SK-MEL-5 (cell line): ENCODE results near the gene AGMAT. TPM values are rescaled to one million over a fixed set of nuclear protein-coding genes. Genes with fewer than 3 reads are reported as not detected.
A peak's percentile ranks its signal among the peaks of the same experiment; 100 is the strongest.

Source experiments
- DNase-seq: peaks from one replicate; pipeline ENCODE4 v3.0.0-alpha.2; 2016; ENCODE audit warnings: low read depth, low spot score
- in situ Hi-C: cut with HindIII; loops from 2 replicates; pipeline ENCODE4 v1.10.0; 2016; ENCODE audit warnings: low sequenced_read_pairs, high pct_unique_total_duplicates, low pct_unique_long_range_greater_than_20kb
- polyA plus RNA-seq, 2 experiments: library from polyadenylated mRNA; depleted of rRNA; stranded (reverse); fragments of >200 nt; gene quantifications; 2 replicates each; pipeline ENCODE4 v1.2.3, GENCODE V29; 2015
- total RNA-seq: library from RNA; depleted of rRNA; stranded (reverse); fragments of >200 nt; shearing (Covaris generic); gene quantifications from 2 replicates; pipeline ENCODE4 v1.2.3, GENCODE V29; 2014; rRNA removed

Gene AGMAT
- total RNA-seq, result 0.05 TPM in 1 of 2 replicates, not detected in the other
- not detected in 2 replicates for polyA plus RNA-seq (2015; cell fraction: cytosol; rRNA removed)
- 0.11 TPM in 1 of 2 replicates, not detected in the other for polyA plus RNA-seq (2015; cell fraction: nucleus; rRNA removed)

GRCh38 chr1:15584489-15585363 lies at the start of gene AGMAT:
Gene AGMAT, minus strand, starts transcription at chr1:15585051. Its CDS starts 84 bp downstream, at chr1:15584967.
- DNase-seq, result no peak
- in situ Hi-C loops, result no loop called here

GRCh38 chr1:15633756-15634420 lies 49.0 kb upstream of the AGMAT start:
- no peak for DNase-seq
- in situ Hi-C loops, result no loop called here

- in situ Hi-C loops, result no loop called here
- no peak for DNase-seq
These were observed 43.2 kb upstream of the AGMAT start for GRCh38 chr1:15628003-15628402.

GRCh38 chr1:15627343-15627988 lies 42.6 kb upstream of the AGMAT start:
- in situ Hi-C loops, result no loop called here
- DNase-seq, result no peak

GRCh38 chr1:15626269-15626950 lies 41.6 kb upstream of the AGMAT start:
- in situ Hi-C loops, result no loop called here
- no peak for DNase-seq

- in situ Hi-C loops, result no loop called here
- no peak for DNase-seq
These were observed 40.4 kb upstream of the AGMAT start for GRCh38 chr1:15625056-15625917.

- no peak for DNase-seq
These were observed 39.4 kb upstream of the AGMAT start for GRCh38 chr1:15624133-15624714.

GRCh38 chr1:15623435-15623834 lies 38.6 kb upstream of the AGMAT start:
- no peak for DNase-seq
- in situ Hi-C loops, result no loop called here

More at GRCh38 chr1:15624133-15624714, 39.4 kb upstream of the AGMAT start:
- in situ Hi-C loops, result no loop called here

- no peak for DNase-seq
These were observed 38.0 kb upstream of the AGMAT start for GRCh38 chr1:15622712-15623373.

GRCh38 chr1:15621975-15622374 lies 37.1 kb upstream of the AGMAT start:
- in situ Hi-C loops, result no loop called here
- DNase-seq, result no peak

More at GRCh38 chr1:15622712-15623373, 38.0 kb upstream of the AGMAT start:
- in situ Hi-C loops, result no loop called here

- no peak for DNase-seq
- in situ Hi-C loops, result no loop called here
These were observed 36.2 kb upstream of the AGMAT start for GRCh38 chr1:15620902-15621682.

GRCh38 chr1:15620155-15620545 lies 35.3 kb upstream of the AGMAT start:
- DNase-seq, result no peak
- in situ Hi-C loops, result no loop called here

GRCh38 chr1:15618655-15619525 lies 34.0 kb upstream of the AGMAT start:
- DNase-seq, result peak; percentile 24
- in situ Hi-C loops, result no loop called here

GRCh38 chr1:15618077-15618654 lies 33.3 kb upstream of the AGMAT start:
- in situ Hi-C loops, result no loop called here
- DNase-seq, result no peak
